Mesenchymal stem cell (in vitro differentiated cells and primary cell): ENCODE results near the gene MGAT4B.

Source experiments
- DNase-seq: peaks from one replicate; pipeline ENCODE4 v3.0.0-alpha.2; 2013
- H2AFZ ChIP-seq: one replicate; pipeline ENCODE4 v1.6.1; 2013; ENCODE audit warnings: low read depth, mild to moderate bottlenecking, control low read depth, inconsistent platforms, low read length, moderate library complexity
- H2AK5ac ChIP-seq: 2 replicates; pipeline ENCODE4 v1.6.1; 2013; ENCODE audit warnings: low read length, moderate library complexity, mild to moderate bottlenecking, inconsistent platforms; ENCODE audit not compliant: severe bottlenecking
- H2BK120ac ChIP-seq: one replicate; pipeline ENCODE4 v1.6.1; 2013; ENCODE audit warnings: low read depth, mild to moderate bottlenecking, inconsistent platforms, low read length, moderate library complexity
- H2BK12ac ChIP-seq, 2 experiments: one replicate each; pipeline ENCODE4 v1.6.1; 2013; ENCODE audit warnings: inconsistent platforms in 2 of 2, low read length in 2 of 2, mild to moderate bottlenecking in 2 of 2, moderate library complexity in 2 of 2, control low read depth in 1 of 2
- H2BK15ac ChIP-seq: one replicate; pipeline ENCODE4 v1.6.1; 2013; ENCODE audit warnings: mild to moderate bottlenecking, low read depth, inconsistent platforms; ENCODE audit not compliant: poor library complexity, severe bottlenecking
- H2BK5ac ChIP-seq: 2 replicates; pipeline ENCODE4 v1.6.1; 2013; ENCODE audit warnings: low read depth, mild to moderate bottlenecking, low read length, control low read depth, inconsistent platforms; ENCODE audit not compliant: poor library complexity, severe bottlenecking
- H3K14ac ChIP-seq, 2 experiments: one replicate each; pipeline ENCODE4 v1.6.1; 2013; ENCODE audit warnings: inconsistent platforms in 2 of 2, low read length in 2 of 2, control low read depth in 1 of 2, mild to moderate bottlenecking in 1 of 2, moderate library complexity in 1 of 2
- H3K18ac ChIP-seq, 2 experiments: one replicate each; pipeline ENCODE4 v1.6.1; 2013; ENCODE audit warnings: inconsistent platforms in 2 of 2, low read length in 2 of 2, control low read depth in 1 of 2, low read depth in 1 of 2, mild to moderate bottlenecking in 1 of 2
- H3K23ac ChIP-seq, 2 experiments: one replicate each; pipeline ENCODE4 v1.6.1; 2013; ENCODE audit warnings: inconsistent platforms in 2 of 2, low read length in 2 of 2, mild to moderate bottlenecking in 2 of 2, moderate library complexity in 2 of 2, control low read depth in 1 of 2
- H3K27ac ChIP-seq: 2 replicates; pipeline ENCODE4 v1.5.1; 2013; ENCODE audit warnings: mild to moderate bottlenecking, moderate library complexity, low read length, control low read depth, inconsistent platforms; ENCODE audit not compliant: poor library complexity, severe bottlenecking
- H3K27me3 ChIP-seq, 2 experiments: 2 replicates each; pipeline versions ENCODE4 v1.6.1 to v1.7.0; 2013; ENCODE audit warnings: low read length in 2 of 2, mild to moderate bottlenecking in 2 of 2, moderate library complexity in 2 of 2, control low read depth in 1 of 2, inconsistent platforms in 1 of 2; ENCODE audit not compliant: control insufficient read depth in 1 of 2, insufficient read depth in 1 of 2
- H3K36me3 ChIP-seq, 2 experiments: 2 replicates each; pipeline versions ENCODE4 v1.6.1 to v1.7.0; 2013; ENCODE audit warnings: low read length in 2 of 2, control low read depth in 1 of 2, inconsistent platforms in 1 of 2, low read depth in 1 of 2, mild to moderate bottlenecking in 1 of 2; ENCODE audit not compliant: insufficient read depth in 2 of 2, control insufficient read depth in 1 of 2
- H3K4ac ChIP-seq, 2 experiments: one replicate each; pipeline ENCODE4 v1.6.1; 2013; ENCODE audit warnings: inconsistent platforms in 2 of 2, low read length in 2 of 2, mild to moderate bottlenecking in 2 of 2, moderate library complexity in 2 of 2, control low read depth in 1 of 2, low read depth in 1 of 2
- H3K4me1 ChIP-seq: 2 replicates; pipeline ENCODE4 v1.6.1; 2013; ENCODE audit warnings: low read depth, low read length, control low read depth; ENCODE audit not compliant: control insufficient read depth, insufficient read depth
- H3K4me2 ChIP-seq: 2 replicates; pipeline ENCODE4 v1.6.1; 2013; ENCODE audit warnings: low read length, mild to moderate bottlenecking, inconsistent platforms; ENCODE audit not compliant: poor library complexity, severe bottlenecking
- H3K4me3 ChIP-seq, 2 experiments: 2 replicates each; pipeline versions ENCODE4 v1.5.1 to v1.7.0; 2013; ENCODE audit warnings: low read length in 2 of 2, mild to moderate bottlenecking in 2 of 2, control low read depth in 1 of 2, low read depth in 1 of 2; ENCODE audit not compliant: insufficient read depth in 1 of 2
- H3K79me1 ChIP-seq: replicated peaks from 2 replicates; pipeline ENCODE4 v1.6.1; 2013; ENCODE audit warnings: mild to moderate bottlenecking, control low read depth, low read length, inconsistent platforms; ENCODE audit not compliant: poor library complexity, severe bottlenecking
- H3K9ac ChIP-seq: 2 replicates; pipeline ENCODE4 v1.7.0; 2013; ENCODE audit warnings: mild to moderate bottlenecking, low read length, moderate library complexity
- H3K9me3 ChIP-seq: 2 replicates; pipeline ENCODE4 v1.7.0; 2013; ENCODE audit warnings: mild to moderate bottlenecking, low read length; ENCODE audit not compliant: control insufficient read depth
- H4K8ac ChIP-seq: one replicate; pipeline ENCODE4 v1.6.1; 2013; ENCODE audit warnings: inconsistent platforms, mild to moderate bottlenecking, low read length, moderate library complexity
- H4K91ac ChIP-seq: one replicate; pipeline ENCODE4 v1.6.1; 2013; ENCODE audit warnings: mild to moderate bottlenecking, low read length, inconsistent platforms
- WGBS: methylation state at CpG from one replicate; pipeline ENCODE4 v1.1.7; 2013; ENCODE audit warnings: mixed read lengths; 5-methylcytosine and 5-hydroxymethylcytosine counted together

MGAT4B gene

DNA sequence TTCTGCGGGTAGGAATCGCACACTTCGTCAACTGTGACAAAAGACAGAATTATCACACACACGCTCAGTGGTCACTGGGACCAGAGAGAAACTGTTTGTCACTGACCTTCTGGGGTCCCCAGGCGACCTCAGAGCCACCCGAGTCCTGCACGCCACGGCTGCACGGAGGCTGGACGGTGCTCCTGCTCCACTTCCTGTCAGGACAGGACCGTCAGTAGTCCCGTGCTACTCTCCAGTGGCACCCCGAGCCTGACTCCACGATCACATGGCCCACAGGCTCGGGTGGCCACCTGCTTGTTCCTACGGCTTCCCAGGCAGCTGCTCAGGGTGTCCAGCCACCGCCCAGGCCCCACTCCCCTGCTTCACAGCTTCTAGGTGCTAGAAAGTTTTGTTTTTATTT lies 34.1 kb upstream of the MGAT4B start:
- Histone ChIP-seq H3K4me3 (no peak overlapping the region), H3K4ac (no peak overlapping the region), H2BK12ac (no peak overlapping the region), H4K8ac (peak overlapping the region; percentile 19), H3K9ac (no peak overlapping the region), H3K14ac (no peak overlapping the region), H3K79me1 (peaks cover 2% of the 10 kb centered on the region), H3K18ac (no peak overlapping the region), H3K9me3 (peaks cover 23% of the 10 kb centered on the region), H3K27me3 (no peaks in the 10 kb centered on the region), H3K36me3 (peaks cover 64 to 75% of the 10 kb centered on the region in 2 experiments), H3K4me2 (no peak overlapping the region), H2BK15ac (no peak overlapping the region), H3K4me1 (peaks cover 12% of the 10 kb centered on the region), H2AFZ (no peak overlapping the region), H4K91ac (no peak overlapping the region), H2BK5ac (no peak overlapping the region), H2AK5ac (no peak overlapping the region), H3K27ac (no peak overlapping the region), H2BK120ac (no peak overlapping the region), H3K23ac (no peak overlapping the region)
- 93% methylated on average over 17 of the region's 17 CpGs for WGBS
- DNase-seq, result no peak

GRCh38 chr5:179840321-179840720 lies 33.7 kb upstream of the MGAT4B start:
- Histone ChIP-seq H3K4me3 (no peak overlapping the region), H3K23ac (no peak overlapping the region), H2BK5ac (no peak overlapping the region), H3K9ac (no peak overlapping the region), H3K18ac (no peak overlapping the region), H2BK120ac (no peak overlapping the region), H3K4me2 (no peak overlapping the region), H3K4me1 (peaks cover 12% of the 10 kb centered on the region), H3K27me3 (no peaks in the 10 kb centered on the region), H4K91ac (no peak overlapping the region), H3K4ac (no peak overlapping the region), H4K8ac (no peak overlapping the region), H2AFZ (no peak overlapping the region), H3K36me3 (peaks cover 61 to 77% of the 10 kb centered on the region in 2 experiments), H3K27ac (no peak overlapping the region), H3K9me3 (peaks cover 20% of the 10 kb centered on the region), H2BK15ac (no peak overlapping the region), H2AK5ac (no peak overlapping the region), H3K14ac (no peak overlapping the region), H2BK12ac (no peak overlapping the region), H3K79me1 (peaks cover 2% of the 10 kb centered on the region)
- DNase-seq, result peak; percentile 24
- WGBS, result 98% methylated on average over 11 of the region's 11 CpGs

DNA sequence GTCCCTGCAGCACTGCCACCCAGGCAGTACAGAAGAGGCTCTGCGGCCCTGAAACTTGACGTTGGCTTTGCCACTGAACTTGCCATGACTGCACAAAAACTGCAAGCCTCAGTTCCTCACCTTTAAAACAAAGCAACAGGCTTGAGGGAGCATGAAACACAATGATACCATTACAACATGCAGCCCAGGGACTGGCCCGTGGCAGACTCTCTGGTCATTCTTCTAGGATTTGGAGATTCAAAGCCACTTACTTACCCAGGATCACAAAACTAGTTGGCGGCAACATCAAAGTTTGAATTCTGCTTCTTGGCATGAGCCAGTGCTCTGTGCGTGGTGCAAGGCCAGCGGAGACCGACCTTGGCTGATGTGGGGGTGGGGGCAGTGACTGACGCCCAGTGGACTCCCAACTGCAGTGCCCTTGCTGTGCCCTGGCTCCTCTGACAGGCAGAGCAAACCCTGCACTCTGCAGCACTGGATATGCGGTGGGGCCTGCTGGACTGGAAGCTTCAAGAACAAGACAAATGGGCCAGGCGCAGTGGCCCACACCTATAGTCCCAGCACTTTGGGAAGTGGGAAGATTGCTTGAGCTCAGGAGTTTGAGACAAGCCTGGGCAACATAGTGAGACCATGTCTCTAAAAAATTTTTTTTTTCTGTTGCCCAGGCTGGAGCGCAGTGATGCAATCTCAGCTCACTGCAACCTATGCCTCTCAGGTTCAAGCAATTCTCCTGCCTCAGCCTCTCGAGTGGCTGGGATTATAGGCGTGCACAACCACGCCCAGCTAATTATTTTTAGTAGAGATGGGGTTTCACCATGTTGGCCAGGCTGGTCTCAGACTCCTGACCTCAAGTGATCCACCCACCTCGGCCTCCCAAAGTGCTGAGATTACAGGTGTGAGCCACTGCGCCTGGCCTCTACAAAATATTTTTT lies 32.9 kb upstream of the MGAT4B start:
- no peak overlapping the region for H3K4ac ChIP-seq
- H3K27ac ChIP-seq, result no peak overlapping the region
- H4K8ac ChIP-seq, result peak overlapping the region; percentile 75
- no peak overlapping the region for H3K18ac ChIP-seq
- peaks cover 2% of the 10 kb centered on the region for H3K79me1 ChIP-seq
- H3K27me3 ChIP-seq, result no peaks in the 10 kb centered on the region
- H3K4me1 ChIP-seq, result peaks cover 12% of the 10 kb centered on the region
- H2BK120ac ChIP-seq, result no peak overlapping the region
- 97% methylated on average over 16 of the region's 16 CpGs for WGBS
- peaks cover 61 to 73% of the 10 kb centered on the region in 2 experiments for H3K36me3 ChIP-seq
- H3K23ac ChIP-seq, result no peak overlapping the region
- H2AK5ac ChIP-seq, result no peak overlapping the region
- H2AFZ ChIP-seq, result no peak overlapping the region
- no peak overlapping the region for H2BK15ac ChIP-seq
- H3K14ac ChIP-seq, result no peak overlapping the region
- no peak overlapping the region for H2BK12ac ChIP-seq
- H3K9ac ChIP-seq, result no peak overlapping the region
- H4K91ac ChIP-seq, result no peak overlapping the region
- no peak overlapping the region for H3K4me3 ChIP-seq
- no peak overlapping the region for H2BK5ac ChIP-seq
- no peak overlapping the region for H3K4me2 ChIP-seq
- H3K9me3 ChIP-seq, result peaks cover 13% of the 10 kb centered on the region
- DNase-seq, result peak; percentile 48

- Histone ChIP-seq H2AK5ac (no peak overlapping the region), H2BK120ac (no peak overlapping the region)
Measured at GRCh38 chr5:179837076-179838011, 30.7 kb upstream of the MGAT4B start.

More at GRCh38 chr5:179837076-179838011, 30.7 kb upstream of the MGAT4B start:
- no peak for DNase-seq
- H3K23ac ChIP-seq, result no peak overlapping the region
- no peak overlapping the region for H4K8ac ChIP-seq
- no peaks in the 10 kb centered on the region for H3K9me3 ChIP-seq
- no peak overlapping the region for H2BK15ac ChIP-seq
- H2AFZ ChIP-seq, result no peak overlapping the region
- no peak overlapping the region for H2BK5ac ChIP-seq
- H2BK12ac ChIP-seq, result no peak overlapping the region
- H3K18ac ChIP-seq, result no peak overlapping the region
- H3K4me2 ChIP-seq, result no peak overlapping the region
- H3K4me1 ChIP-seq, result peaks cover 21% of the 10 kb centered on the region
- H3K14ac ChIP-seq, result no peak overlapping the region
- peak overlapping the region; percentile 3 for H3K9ac ChIP-seq
- H3K4me3 ChIP-seq, result no peak overlapping the region
- peaks cover 7% of the 10 kb centered on the region for H3K79me1 ChIP-seq
- H4K91ac ChIP-seq, result no peak overlapping the region
- 98% methylated on average over 14 of the region's 15 CpGs for WGBS
- H3K27me3 ChIP-seq, result no peaks in the 10 kb centered on the region
- peaks cover 73 to 76% of the 10 kb centered on the region in 2 experiments for H3K36me3 ChIP-seq
- peak overlapping the region; percentile 49 for H3K27ac ChIP-seq
- no peak overlapping the region for H3K4ac ChIP-seq
